Measurements from ENCODE around the gene SEZ6L.

The SEZ6L gene

DNA sequence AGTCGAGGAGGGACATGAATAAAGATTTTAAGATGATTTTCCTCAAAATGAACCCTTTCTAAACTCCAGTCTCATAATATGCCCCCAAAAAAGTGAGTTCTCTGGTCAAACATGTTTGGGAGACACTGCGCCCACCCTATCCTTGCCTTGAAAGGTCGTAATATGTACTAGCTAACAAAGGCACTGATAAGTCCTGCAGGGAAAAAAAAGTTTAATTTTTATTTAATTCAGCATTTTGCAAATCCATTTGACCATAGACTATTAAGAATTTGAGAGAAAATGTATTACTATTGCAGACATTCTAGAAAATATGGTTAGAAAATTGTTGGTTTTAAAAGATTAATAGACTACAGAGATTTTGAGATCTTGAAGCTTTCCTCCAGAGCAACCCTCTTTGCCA, 139.2 kb downstream of the SEZ6L start:
- no peak for DNase-seq

DNA sequence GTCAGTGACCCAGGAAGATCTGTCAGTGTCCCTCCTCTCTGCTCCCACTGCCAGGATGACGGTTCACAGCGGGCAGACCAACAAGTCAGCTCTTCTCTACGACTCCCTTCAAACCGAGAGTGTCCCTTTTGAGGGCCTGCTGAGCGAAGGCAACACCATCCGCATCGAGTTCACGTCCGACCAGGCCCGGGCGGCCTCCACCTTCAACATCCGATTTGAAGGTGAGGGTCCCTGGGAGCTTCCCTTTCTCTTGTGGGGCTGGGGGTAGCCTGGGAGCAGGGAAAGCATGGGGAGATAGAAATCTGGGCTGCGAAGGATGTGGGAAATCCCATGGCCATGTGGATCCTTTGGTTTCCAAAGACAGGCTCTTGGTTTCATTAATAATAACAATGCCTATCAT, 141.4 kb downstream of the SEZ6L start:
- DNase-seq = no peak

DNA sequence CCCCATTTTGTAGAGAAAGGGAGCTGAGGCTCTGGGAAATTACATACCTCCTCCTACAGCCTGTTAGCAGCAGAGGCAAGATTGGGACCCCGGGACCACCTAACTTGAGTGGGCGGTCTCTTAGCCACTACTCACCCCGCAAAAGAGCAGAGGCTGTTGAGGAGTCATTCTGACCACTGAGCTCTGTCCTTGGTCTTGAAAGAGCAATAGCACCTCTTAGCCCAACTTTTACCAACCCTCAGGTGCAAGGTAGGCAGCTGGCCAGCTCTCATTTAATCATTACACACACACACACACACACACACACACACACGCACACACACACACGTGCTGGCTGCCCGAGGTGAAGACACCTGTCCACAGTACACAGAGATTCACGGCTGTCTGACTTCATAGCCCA, 144.0 kb downstream of the SEZ6L start:
- DNase-seq = no peak

DNA sequence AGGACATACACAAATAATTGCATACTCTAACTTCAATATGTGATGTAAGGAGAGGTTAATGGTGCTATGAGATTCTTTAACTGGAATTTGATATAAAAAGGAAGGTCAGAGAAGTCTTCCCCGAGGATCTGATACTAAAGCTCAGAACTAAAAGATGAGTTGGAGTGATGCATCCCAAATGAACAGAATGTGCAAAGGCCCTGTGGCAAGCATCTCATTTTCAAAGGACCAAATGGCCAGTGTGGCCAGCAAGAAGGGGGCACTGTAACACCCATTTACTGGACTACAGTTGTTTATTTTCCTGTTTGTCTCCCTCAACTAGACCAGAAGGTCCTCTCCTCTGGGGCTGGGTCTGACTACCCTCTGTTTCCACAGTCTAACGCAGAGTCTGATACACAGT, 144.9 kb downstream of the SEZ6L start:
- DNase-seq = no peak

DNA sequence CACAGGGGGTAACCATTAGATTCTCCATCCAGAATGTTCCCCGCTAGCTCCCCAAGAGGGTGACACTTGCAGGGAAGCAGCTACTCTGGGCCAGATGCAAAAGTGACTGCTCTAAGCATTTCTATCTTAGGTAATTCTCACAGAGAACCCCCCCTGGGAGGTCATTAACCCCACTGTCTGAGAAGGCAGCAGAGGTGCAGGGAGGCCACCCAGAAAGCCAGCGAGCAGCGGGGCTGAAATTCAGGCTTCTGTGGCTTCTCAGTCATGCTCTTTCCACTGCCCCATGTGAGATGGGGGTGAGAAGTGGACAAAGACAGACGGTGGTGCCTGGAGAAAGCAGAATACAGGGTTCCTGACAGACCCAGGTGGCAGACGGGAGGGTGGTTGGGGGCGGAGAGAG, 145.4 kb downstream of the SEZ6L start:
- DNase-seq = no peak

DNA sequence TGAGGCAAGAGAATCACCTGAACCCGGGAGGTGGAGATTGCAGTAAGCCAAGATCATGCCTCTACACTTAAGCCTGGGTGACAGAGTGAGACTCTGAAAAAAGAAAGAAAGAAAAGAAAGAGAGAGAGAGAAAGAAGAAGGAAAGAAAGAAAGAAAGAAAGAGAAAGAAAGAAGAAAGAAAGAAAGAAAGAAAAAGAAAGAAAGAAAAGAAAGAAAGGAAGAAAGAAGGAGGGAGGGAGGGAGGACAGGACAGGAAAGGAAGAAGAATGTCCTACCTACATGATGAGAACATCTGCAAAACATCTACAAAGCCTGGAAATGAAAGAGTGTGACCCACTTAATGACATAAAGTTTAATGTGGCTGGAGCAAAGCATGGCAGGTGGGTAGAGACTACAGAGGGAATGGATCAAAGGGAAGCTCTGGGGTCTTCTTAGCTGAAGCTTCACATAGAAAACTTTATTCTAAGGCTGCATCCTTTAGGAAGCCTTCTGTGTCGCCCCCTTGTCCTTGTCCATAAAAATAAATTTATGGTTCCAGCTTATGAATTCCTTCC, 147.5 kb downstream of the SEZ6L start:
- no peak for DNase-seq

DNA sequence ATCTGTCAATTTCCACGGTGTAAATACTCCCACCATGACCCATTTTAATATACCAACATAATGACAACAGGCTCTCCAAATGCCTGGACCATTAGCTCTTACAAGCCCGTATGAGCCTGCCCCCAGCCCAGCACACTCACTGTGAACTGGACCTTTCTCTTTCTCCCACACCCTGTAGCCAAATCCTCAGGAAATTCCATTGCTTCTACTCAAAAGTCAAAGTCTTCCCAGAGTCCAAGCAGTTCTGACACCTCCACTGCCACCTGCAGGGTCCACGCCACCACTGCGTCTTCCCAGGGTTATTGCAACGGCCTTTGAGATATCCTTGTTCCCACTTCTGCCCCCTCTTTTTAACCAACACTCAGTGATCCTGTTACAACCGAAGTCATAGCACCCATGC, 149.7 kb downstream of the SEZ6L start:
- no peak for DNase-seq

DNA sequence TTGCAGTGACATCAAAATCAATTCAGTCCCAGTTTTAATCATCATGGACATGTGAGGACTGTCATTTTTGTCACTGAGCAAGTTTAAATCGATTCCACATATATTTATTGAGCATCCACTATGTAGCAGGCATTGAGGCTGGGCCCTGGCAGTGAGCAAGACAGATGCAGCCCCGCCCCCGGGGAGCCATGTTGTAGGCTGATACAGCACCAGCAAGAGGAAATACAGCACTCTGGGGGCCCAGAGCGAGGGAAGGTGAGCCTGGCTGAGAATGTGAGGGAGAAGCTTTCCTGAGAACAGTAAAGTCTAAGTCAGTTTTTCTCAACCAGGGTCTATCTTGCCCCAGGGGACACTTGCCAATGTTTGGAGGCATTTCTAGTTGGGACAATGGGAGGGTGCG, 151.2 kb downstream of the SEZ6L start:
- no peak for DNase-seq

DNA sequence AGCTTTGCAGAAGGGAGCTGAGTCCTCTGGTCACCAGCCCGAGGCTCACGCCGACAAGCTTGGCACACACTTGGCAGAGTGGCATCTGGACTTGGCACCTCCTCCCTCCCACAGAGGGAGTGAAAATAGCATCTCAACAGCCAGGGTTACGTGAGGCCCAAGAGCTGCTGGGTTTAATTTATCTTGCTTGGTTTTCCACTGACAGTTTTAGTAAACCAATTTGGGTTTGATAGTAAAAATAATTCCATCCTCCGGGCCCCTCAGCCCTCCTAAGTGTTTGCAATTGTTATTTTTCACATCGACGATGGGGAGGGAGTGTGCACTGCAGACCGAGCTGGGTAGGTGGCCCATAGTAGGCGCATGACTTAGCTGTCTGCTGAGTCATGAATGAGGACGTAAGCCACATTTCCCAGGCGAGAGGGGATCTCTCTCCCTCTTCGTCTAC, 152.2 kb downstream of the SEZ6L start:
- no peak for DNase-seq

DNA sequence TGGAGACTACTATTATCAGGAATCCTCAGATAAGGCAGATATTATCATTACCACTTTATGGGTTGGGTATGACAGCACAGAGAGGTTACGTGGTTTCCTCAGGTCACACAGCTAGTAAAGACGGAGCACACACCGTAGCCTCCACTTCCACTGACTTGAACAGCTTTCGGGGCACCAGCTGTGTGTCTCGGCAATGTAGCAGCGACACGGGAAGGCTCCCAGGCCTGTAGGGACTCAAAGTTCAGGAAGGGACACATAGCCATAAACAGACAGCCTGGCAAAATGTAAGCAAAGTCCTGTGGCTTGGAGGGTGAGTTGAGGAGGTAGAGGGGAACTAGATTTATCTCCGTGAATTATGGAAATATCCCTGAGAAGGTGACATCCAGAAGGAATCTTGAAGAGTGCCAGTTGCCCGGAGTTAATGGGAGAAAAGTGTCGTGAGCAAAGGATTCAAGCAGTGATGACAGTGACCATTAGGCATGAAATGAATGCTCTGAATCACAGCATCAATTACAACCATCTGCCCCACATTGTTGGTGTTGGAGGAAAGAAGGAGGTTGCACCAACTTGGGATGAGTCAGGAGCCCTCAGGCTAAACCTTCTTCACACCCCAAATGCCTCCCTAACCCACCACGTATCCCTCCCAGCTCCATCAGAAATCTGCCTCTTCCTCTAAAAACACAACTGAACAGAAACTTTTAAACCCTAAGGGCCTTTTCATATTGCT, 153.1 kb downstream of the SEZ6L start:
- no peak for DNase-seq

DNA sequence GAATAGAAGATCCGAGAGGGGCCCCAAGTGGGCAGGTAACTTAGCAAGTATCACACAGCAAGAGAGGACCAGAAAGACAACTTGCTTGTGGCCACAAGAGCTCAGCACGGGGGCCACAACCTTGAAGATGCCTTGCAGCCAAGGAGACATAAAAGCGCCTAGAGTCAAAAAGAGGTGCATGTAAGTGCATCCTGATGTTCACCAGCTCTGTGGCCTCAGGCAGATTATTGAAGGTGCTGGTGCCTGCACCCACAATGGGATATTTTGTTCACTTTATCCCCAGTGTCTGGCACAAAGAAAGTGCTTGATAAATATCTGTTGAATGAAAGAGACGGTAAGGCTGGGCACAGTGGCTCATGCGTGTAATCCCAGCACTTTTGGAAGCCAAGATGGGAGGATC, 153.8 kb downstream of the SEZ6L start:
- DNase-seq = no peak

DNA sequence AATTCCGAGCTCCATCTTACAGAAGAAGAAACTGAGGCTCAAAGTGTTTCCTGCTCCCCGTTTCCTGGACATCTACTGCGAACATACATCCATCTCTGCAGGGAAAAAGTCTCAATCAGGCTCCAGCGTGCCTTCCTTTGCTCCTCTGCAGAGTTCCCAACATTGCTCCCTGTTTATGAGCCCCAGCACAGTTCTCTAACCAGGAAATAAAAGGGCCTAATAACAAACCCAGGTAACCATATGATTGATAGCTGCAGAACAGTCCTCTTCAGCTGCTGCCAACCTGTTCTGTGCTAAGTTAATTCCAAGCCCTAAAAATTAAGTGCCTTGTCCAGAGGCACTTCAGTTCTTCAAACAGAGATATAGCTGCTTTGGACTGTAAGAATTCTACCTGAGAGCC, 154.9 kb downstream of the SEZ6L start:
- no peak for DNase-seq

DNA sequence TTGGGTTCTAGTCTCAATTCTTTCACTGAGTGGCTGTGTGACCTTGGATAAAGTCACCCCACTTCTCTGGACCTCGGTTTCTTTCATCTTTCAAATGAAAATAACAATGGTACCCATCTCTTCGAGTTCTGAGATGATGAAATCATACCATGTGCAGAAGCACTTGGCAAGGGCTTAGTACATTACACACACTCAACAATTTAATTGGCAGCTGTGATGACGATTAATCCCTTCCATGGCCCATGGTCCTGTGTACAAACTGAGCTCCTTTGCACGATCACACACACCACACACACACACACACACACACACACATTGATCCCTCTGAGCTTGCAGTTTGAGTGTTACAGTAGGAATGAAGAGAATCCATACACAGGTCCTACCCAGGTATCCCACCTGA, 156.4 kb downstream of the SEZ6L start:
- DNase-seq = no peak

DNA sequence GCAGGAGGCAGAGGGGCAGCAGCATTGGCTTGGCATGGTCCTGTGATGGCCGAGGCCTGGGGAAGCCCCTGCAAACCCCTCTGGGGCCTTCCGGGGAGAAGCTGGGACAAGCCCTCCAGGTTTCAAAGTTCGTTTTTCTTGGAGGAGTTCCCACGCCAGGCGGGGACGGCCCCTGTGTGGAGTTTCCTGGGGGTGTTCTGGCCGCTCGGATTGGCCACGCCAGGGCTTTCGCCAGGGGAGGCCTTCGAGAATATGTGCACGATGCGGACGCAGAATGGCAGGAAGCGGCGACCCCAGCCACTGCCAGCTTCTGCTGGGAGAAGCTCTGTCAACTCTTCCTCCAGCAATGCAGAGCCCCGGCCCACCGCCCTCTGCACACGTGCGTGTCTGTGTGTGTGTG, 157.5 kb downstream of the SEZ6L start:
- DNase-seq = no peak

DNA sequence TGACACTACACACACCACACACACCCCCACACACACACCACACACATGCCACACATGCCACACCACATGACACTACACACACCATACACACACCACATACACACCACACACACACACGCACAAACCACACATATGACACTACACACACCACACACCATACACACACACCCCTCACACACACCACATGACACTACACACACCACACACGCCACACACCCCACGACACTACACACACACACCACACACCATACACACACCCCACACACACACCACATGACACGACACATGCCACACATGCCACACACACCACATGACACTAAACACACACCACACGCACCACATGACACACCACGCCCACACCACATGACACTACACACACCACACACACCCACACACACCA, 158.0 kb downstream of the SEZ6L start:
- DNase-seq = no peak

DNA sequence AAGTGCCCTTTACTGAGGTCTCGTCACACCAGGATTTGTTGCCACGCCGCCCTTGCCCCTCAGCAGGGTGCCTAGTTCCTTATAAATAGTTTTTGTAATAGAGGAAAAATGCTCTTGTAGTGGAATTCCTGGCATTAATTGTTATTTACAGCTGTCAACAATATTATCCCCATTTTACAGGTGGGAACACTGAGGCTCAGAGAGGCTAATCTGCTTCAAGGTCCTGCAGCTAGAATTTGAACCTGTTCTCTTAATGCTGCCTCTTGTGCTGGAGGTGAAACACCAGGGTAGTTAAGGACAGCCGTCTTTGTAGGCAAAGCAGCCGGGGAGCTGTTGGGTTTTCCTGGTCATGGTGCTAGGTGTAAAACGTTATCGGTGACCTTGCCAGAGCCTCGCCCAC, 159.0 kb downstream of the SEZ6L start:
- no peak for DNase-seq

DNA sequence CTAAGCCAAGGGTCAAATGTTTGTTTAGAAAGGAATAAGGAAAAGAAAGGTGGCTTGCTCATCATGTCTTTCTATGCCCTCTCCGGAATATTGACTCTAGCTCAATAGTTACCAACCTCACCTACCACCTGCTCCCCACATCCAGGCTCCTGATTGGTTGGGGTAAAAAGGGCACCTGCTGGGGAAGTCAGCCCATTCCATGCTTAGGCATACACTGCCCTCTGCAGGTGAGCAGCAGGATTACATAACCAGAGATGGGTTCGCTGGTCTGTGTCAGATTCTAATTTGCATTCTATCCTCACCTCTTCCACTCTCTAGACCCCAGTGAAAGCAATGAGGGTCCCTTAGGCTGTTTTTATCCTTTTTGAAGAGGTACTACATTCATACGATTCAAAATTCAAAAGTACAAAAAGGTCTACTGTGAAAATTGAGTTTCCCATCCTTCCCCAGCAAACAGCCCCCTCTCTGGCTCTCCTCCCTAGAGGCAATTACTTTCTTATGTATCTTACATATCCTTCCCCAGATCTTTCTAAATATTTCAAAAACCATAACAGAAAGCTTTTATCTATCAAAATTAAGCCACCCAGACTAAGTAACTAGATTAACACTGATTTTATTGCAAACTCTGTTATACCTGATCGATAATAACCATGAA, 161.8 kb downstream of the SEZ6L start:
- DNase-seq = peak; percentile 58

DNA sequence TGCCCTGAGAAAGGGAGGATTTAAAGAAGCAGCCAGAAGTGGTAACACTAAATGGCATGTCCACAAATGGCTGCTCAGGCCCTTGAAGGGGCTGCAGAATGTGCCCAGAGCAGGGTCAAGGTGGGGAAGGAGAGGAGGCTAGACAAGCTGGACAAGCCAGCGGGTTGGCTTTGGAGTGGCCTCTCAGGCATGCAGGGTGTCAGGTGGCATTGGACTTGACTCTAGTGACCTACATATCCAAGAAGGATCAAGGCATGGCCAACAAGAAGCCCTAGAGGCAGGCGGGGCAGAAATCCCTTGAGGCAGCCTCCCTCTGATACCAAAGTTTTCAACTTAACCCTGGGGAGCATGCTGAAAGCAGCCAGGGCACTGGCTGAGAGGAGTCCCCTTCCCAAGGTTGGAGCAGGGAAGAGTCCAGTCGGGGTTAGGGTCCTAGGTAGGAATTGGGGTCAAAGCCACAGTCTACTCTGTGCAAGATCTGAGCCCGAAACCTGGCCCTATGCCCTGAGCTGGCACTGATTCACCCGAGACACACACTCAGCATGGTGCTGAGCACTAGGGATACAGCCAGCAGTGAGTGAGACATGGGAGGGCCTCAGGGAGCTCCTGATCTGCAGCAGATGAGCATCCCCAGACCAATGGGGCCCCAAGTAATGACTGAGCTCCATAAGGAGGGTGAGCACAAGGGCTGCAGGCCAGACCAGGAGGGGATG, 164.0 kb downstream of the SEZ6L start:
- DNase-seq = no peak

DNA sequence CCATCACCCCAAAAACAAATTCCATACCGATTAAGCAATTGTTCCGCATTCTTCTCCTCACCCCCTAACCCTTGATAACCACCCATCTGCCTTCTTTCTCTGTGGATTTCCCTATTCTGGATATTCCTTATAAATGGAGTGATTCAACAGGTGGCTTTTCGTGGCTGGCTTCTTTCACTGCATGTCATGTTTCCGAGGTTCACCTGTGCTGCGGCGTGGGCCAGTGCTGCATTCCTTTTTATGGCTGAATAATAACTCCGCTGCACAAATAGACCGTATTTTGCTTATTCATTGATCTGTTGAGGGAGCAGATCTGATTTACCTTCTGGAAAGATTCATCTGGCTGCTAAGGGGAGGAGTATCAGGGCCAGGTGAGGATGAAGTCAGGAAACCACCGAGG, 165.0 kb downstream of the SEZ6L start:
- DNase-seq = no peak

DNA sequence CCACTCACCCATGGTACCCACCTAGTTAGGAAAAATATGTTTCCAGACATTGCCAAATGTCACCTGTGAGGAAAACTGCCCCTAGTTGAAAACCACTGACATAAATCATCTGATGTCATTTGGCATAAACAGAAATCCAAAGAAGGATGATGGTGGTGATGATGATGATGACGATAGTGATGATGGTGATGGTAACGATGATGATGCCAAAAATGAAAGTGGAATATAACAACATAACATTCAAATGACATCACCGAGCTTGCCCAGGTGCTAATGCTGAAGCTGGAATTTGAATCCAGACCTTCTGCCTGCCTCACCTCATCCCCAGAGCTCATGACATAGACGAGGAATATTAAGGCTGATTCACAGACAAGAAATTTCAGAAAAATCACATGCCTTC, 167.5 kb downstream of the SEZ6L start:
- DNase-seq = no peak

DNA sequence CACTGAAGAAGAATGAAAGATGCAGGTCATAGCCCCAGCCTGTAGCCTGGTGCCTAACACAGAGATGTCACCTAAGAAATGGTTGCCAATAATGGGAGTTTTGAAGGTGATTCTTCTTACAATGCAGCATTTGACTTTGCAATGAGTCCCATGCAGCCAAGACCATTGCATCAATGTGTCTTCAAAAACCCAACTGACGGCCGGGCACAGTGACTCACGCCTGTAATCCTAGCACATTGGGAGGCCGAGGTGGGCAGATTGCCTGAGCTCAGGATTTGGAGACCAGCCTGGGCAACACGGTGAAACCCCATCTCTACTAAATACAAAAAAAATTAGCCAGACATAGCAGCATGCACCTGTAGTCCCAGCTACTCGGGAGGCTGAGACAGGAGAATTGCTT, 170.5 kb downstream of the SEZ6L start:
- DNase-seq = no peak

DNA sequence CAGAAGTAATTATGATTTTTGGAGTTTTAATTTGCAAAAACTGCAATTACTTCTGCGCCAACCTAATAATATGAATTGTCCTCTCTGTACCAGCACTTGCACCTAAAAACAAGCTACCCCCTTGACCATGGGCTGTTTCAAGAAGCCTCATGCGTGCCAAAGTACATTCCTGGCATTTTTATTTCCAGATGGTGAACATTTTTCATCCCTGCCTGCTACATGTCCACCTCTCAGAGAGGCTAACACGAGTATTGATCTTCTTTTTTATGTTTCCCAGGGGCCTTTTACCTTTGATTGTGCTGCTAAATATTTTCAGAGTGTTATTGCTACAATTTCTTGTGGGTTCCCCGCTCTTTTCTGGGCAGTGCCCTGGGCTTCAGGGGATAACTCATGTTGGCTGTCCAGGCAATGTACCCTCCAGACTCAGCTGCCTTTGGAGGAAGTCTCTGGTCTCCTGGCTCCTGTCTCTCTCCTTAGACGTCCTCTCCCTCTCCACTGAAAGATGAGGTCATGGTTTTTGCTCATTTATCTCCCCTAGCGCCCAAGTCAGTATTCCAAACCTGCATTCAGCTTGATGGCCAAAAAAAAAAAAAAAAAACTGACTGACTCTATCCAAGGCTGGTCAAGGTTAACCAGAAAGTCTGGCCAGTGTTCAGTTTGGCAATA, 173.6 kb downstream of the SEZ6L start:
- no peak for DNase-seq

DNA sequence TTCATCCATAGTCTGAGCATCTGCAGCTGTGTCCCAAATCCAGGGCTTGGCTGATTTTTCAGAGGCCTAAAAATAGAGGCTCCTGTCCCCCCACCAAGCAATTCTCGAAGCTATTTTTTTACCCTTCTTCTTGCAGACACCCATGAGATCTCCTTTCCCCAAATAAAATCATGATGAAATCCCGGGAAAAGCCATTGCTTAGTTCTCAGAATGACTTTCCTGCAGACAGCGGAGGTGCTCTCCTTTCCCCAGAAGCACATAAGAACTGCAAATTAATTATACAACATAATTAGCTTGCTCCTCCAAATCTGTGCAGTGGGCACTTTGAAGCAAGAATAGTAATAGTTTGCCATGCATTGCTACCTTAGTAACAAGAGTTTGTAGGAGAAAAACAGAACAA, 176.2 kb downstream of the SEZ6L start:
- DNase-seq = no peak
